CD4-positive, alpha-beta memory T cell (primary cell): Measurements from ENCODE around the gene ZNF24. TPM values are rescaled to one million over a fixed set of nuclear protein-coding genes. Genes with fewer than 3 reads are reported as not detected.

ENCODE experiments used
- CTCF ChIA-PET: fragments of 350-600 bp; sonication (Branson Sonifier 250); formaldehyde crosslinking; loops from one replicate; lab custom pipeline; 2021; ENCODE audit warnings: inconsistent platforms; ENCODE audit not compliant: partially characterized antibody; lab: Charles Lee
- POLR2A ChIA-PET: fragments of 350-600 bp; sonication (Branson Sonifier 250); formaldehyde crosslinking; loops from one replicate; lab custom pipeline; 2021; ENCODE audit not compliant: partially characterized antibody; lab: Charles Lee
- DNase-seq, 5 donors: peaks; one replicate each; pipeline versions ENCODE4 v3.0.0 to v3.0.0-alpha.2; 2020 to 2022; ENCODE audit warnings: mixed read lengths in 1 of 5
- H3K27ac ChIP-seq: one replicate; pipeline ENCODE4 v1.7.0; 2013; ENCODE audit warnings: low read depth, low read length
- H3K27me3 ChIP-seq: 2 replicates; pipeline ENCODE4 v1.7.0; 2013; ENCODE audit warnings: mild to moderate bottlenecking, low read length, moderate library complexity; ENCODE audit not compliant: insufficient read depth
- H3K36me3 ChIP-seq: 2 replicates; pipeline ENCODE4 v1.7.0; 2013; ENCODE audit warnings: mild to moderate bottlenecking, low read length, moderate library complexity; ENCODE audit not compliant: insufficient read depth
- H3K4me1 ChIP-seq: 2 replicates; pipeline ENCODE4 v1.7.0; 2013; ENCODE audit warnings: mild to moderate bottlenecking, low read length, moderate library complexity; ENCODE audit not compliant: insufficient read depth
- H3K4me3 ChIP-seq, 2 donors: one replicate each; pipeline ENCODE4 v1.7.0; 2013; ENCODE audit warnings: low read length in 2 of 2, mild to moderate bottlenecking in 1 of 2
- H3K9me3 ChIP-seq, 2 donors: one replicate each; pipeline ENCODE4 v1.7.0; 2013; ENCODE audit warnings: low read length in 2 of 2, control low read depth in 1 of 2; ENCODE audit not compliant: control insufficient read depth in 1 of 2
- H3K27ac Mint-ChIP-seq, 7 donors: one replicate each; pipeline ENCODE4 v1.8.0; 2020 to 2021; ENCODE audit warnings: mixed read lengths in 7 of 7, mild to moderate bottlenecking in 6 of 7, inconsistent platforms in 3 of 7, moderate library complexity in 3 of 7
- H3K27me3 Mint-ChIP-seq, 2 donors: one replicate each; pipeline ENCODE4 v1.8.0; 2020 to 2021; ENCODE audit warnings: mixed read lengths in 2 of 2
- H3K36me3 Mint-ChIP-seq, 2 donors: one replicate each; pipeline ENCODE4 v1.8.0; 2020 to 2021; ENCODE audit warnings: mixed read lengths in 2 of 2, inconsistent platforms in 1 of 2, mild to moderate bottlenecking in 1 of 2
- H3K4me1 Mint-ChIP-seq, 4 donors: one replicate each; pipeline ENCODE4 v1.8.0; 2020 to 2021; ENCODE audit warnings: mixed read lengths in 4 of 4, mild to moderate bottlenecking in 1 of 4
- H3K4me3 Mint-ChIP-seq, 8 donors: one replicate each; pipeline ENCODE4 v1.8.0; 2020 to 2021; ENCODE audit warnings: mixed read lengths in 8 of 8, mild to moderate bottlenecking in 7 of 8, moderate library complexity in 6 of 8, inconsistent platforms in 3 of 8
- H3K9me3 Mint-ChIP-seq, 8 donors: one replicate each; pipeline ENCODE4 v1.8.0; 2020 to 2021; ENCODE audit warnings: mixed read lengths in 8 of 8, mild to moderate bottlenecking in 5 of 8, inconsistent platforms in 3 of 8, moderate library complexity in 1 of 8
- intact Hi-C: fragments of 100-400 bp; cut with micrococcal nuclease; formaldehyde crosslinking; loops from one replicate; pipeline ENCODE4 v1.15.1; 2023
- polyA plus RNA-seq, 2 donors: library from polyadenylated mRNA; unstranded; fragments of 300-500 nt; fragmentation: Illumina TruSeq; gene quantifications; one replicate each; pipeline ENCODE4 v1.2.3, GENCODE V29; 2021
- total RNA-seq, 2 experiments: library from RNA; stranded (reverse); gene quantifications; one replicate each; pipeline ENCODE4 v1.2.3, GENCODE V29; 2021

The ZNF24 gene
- total and polyA plus RNA-seq, 4 experiments from 2014 or later, result 67.9 to 90.5 (median 82.6) TPM

DNA sequence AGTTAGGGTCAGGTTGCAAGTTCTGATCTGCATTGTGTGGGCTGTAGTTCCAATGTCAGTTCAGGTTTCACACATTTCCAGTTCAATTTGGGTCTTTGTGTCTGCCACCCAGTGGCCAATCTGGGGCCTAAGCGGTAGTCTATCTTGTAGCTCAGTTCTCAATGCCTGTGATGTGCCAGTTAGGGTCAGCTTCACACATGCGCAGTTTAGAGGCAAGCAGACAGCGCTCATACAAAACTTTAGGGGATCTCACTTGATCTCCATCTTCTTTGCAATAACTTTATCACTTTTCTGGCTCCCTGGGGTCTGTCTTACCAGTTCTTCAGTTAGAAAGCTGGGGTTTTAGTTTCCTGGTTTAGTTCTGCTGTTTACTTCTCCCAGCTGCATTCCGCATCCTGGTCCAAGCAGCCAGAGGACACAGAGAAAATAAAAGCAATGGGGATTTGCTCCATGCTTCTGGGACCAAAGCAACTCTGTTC, 11.0 kb upstream of the ZNF24 start:
- CTCF ChIA-PET, result interaction anchor here (0.7 to 3.4 kb wide), 17 partner anchors 9 to 349 kb away, joined by 3 to 88 read pairs (median 7); partner anchors contain the start of genes ZNF24 and ZNF397
- POLR2A ChIA-PET, result interaction anchor here (0.7 to 1.2 kb wide), 3 partner anchors 11 to 314 kb away, joined by 3 to 7 read pairs (median 4); partner anchors contain the start of genes MAPRE2 and ZNF24

DNA sequence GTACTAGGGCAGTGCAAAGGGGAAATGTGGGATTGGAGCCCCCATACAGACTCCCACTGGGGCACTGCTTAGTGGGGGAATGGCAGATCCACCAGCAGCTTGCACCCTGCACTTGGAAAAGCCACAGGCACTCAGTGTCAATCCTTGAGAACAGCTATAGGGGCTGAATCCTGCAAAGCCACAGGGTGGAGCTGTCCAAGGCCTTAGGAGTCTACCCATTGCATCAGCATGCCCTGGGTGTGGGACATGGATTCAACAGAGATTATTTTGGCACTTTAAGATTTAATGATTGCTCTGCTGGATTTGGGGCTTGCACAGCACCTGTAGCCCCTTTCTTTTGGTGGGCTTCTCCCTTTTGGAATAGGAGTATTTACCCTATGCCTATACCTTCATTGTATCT, 8.6 kb upstream of the ZNF24 start:
- H3K9me3 ChIP-seq, result no peaks in the 10 kb centered on the region
- H3K27ac ChIP-seq, result no peak overlapping the region
- CTCF ChIA-PET, result no interaction called here
- Mint-ChIP-seq H3K36me3 (peaks cover 0 to 8% of the 10 kb centered on the region in 2 donors), H3K9me3 (peaks cover 3 to 14% (median 10%) of the 10 kb centered on the region in 8 donors), H3K27ac (no peak overlapping the region), H3K4me1 (peaks cover 0 to 2% (median 0%) of the 10 kb centered on the region in 4 donors), H3K4me3 (no peak overlapping the region), H3K27me3 (no peaks in the 10 kb centered on the region)
- intact Hi-C loops, result no loop called here
- no peaks in the 10 kb centered on the region for H3K36me3 ChIP-seq
- H3K4me1 ChIP-seq, result no peaks in the 10 kb centered on the region
- no peak overlapping the region for H3K4me3 ChIP-seq
- no peaks in the 10 kb centered on the region for H3K27me3 ChIP-seq
- POLR2A ChIA-PET, result no interaction called here
- DNase-seq, result no peak

More for the DNA sequence above, 11.0 kb upstream of the ZNF24 start:
- intact Hi-C loops, result loop anchor here (1.0 kb wide), 5 partner anchors 11 to 349 kb away; partner anchors contain the start of gene ZNF24
- H3K36me3 Mint-ChIP-seq, result peaks cover 0 to 8% of the 10 kb centered on the region in 2 donors
- H3K9me3 Mint-ChIP-seq, result peaks cover 3 to 14% (median 10%) of the 10 kb centered on the region in 8 donors
- peaks cover 0 to 2% of the 10 kb centered on the region in 2 donors for H3K27me3 Mint-ChIP-seq
- H3K4me3 Mint-ChIP-seq, result no peak overlapping the region
- H3K4me1 Mint-ChIP-seq, result peaks cover 0 to 2% (median 0%) of the 10 kb centered on the region in 4 donors
- Histone ChIP-seq H3K36me3 (no peaks in the 10 kb centered on the region), H3K27ac (no peak overlapping the region), H3K4me3 (no peak overlapping the region), H3K4me1 (no peaks in the 10 kb centered on the region), H3K27me3 (no peaks in the 10 kb centered on the region), H3K9me3 (no peaks in the 10 kb centered on the region)
- peak overlapping the region in 1 of 7 donors; percentile 19 for H3K27ac Mint-ChIP-seq
- peak; percentile 54 to 63 (median 60) for DNase-seq

GRCh38 chr18:35352283-35352682, 8.1 kb upstream of the ZNF24 start:
- peaks cover 0 to 2% (median 0%) of the 10 kb centered on the region in 4 donors for H3K4me1 Mint-ChIP-seq
- Histone ChIP-seq H3K36me3 (no peaks in the 10 kb centered on the region), H3K4me3 (no peak overlapping the region), H3K27me3 (no peaks in the 10 kb centered on the region), H3K27ac (no peak overlapping the region), H3K4me1 (no peaks in the 10 kb centered on the region), H3K9me3 (no peaks in the 10 kb centered on the region)
- ChIA-PET POLR2A (no interaction called here), CTCF (no interaction called here)
- H3K27me3 Mint-ChIP-seq, result no peaks in the 10 kb centered on the region
- intact Hi-C loops, result no loop called here
- peaks cover 3 to 14% (median 10%) of the 10 kb centered on the region in 8 donors for H3K9me3 Mint-ChIP-seq
- H3K27ac Mint-ChIP-seq, result no peak overlapping the region
- no peak overlapping the region for H3K4me3 Mint-ChIP-seq
- peaks cover 0 to 8% of the 10 kb centered on the region in 2 donors for H3K36me3 Mint-ChIP-seq
- no peak for DNase-seq

DNA sequence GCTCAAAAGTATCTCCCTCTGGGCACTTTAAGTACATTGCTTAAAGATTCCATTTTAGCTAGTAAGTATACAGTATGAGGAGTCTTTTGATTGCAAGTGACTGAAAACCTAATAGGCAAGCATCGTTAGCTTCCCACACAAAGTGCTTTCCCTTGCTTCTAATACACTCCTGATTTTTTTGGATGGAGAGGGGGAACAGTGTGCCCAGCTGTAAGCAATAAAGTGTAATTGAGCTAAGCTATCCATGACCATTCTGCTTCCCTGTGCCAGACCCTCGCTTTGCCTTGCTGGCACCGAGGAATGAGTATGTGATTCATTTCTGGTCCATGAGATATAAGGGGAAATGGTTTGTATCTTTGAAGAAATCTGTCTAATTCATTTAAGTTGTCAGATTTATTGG, 3.8 kb upstream of the ZNF24 start:
- Mint-ChIP-seq H3K27me3 (no peaks in the 10 kb centered on the region), H3K27ac (no peak overlapping the region), H3K9me3 (peaks cover 3 to 14% (median 10%) of the 10 kb centered on the region in 8 donors), H3K4me1 (peaks cover 12 to 24% (median 20%) of the 10 kb centered on the region in 4 donors), H3K4me3 (no peak overlapping the region), H3K36me3 (peaks cover 8 to 14% of the 10 kb centered on the region in 2 donors)
- Histone ChIP-seq H3K4me1 (peaks cover 16% of the 10 kb centered on the region), H3K27ac (no peak overlapping the region), H3K36me3 (no peaks in the 10 kb centered on the region), H3K4me3 (no peak overlapping the region), H3K9me3 (no peaks in the 10 kb centered on the region), H3K27me3 (no peaks in the 10 kb centered on the region)
- ChIA-PET CTCF (interaction anchor here (0.6 to 1.8 kb wide), 4 partner anchors 38 to 118 kb away, joined by 3 to 5 read pairs (median 4); no protein-coding TSS in a partner anchor), POLR2A (interaction anchor here (0.6 kb wide), 2 partner anchors 11 to 307 kb away, joined by 3 read pairs; no protein-coding TSS in a partner anchor)
- intact Hi-C loops, result no loop called here
- DNase-seq, result no peak

- DNase-seq, result no peak
- H3K4me3 Mint-ChIP-seq, result peak overlapping the region in 2 of 8 donors; percentile 57 to 95
- no peaks in the 10 kb centered on the region for H3K27me3 ChIP-seq
- CTCF ChIA-PET, result interaction anchor here (1.2 to 2.4 kb wide), 4 partner anchors 10 to 114 kb away, joined by 3 to 11 read pairs (median 10); no protein-coding TSS in a partner anchor
- peaks cover 22 to 40% (median 29%) of the 10 kb centered on the region in 4 donors for H3K4me1 Mint-ChIP-seq
- POLR2A ChIA-PET, result interaction anchor here (2.3 to 2.6 kb wide), 2 partner anchors 57 to 79 kb away, joined by 25 to 29 read pairs; partner anchors contain the start of gene ZSCAN30
- H3K27ac Mint-ChIP-seq, result peak overlapping the region in 6 of 7 donors; percentile 36 to 98 (median 80)
- intact Hi-C loops, result loop anchor here (2.0 kb wide), 2 partner anchors 369 to 485 kb away; no protein-coding TSS in a partner anchor
- H3K27ac ChIP-seq, result no peak overlapping the region
- H3K9me3 ChIP-seq, result no peaks in the 10 kb centered on the region
- H3K4me1 ChIP-seq, result peaks cover 36% of the 10 kb centered on the region
- no peak overlapping the region for H3K4me3 ChIP-seq
- no peaks in the 10 kb centered on the region for H3K36me3 ChIP-seq
- no peaks in the 10 kb centered on the region for H3K9me3 Mint-ChIP-seq
- peaks cover 0 to 17% of the 10 kb centered on the region in 2 donors for H3K36me3 Mint-ChIP-seq
- H3K27me3 Mint-ChIP-seq, result no peaks in the 10 kb centered on the region
Observed at GRCh38 chr18:35345950-35346349, 1.7 kb upstream of the ZNF24 start.

- Histone ChIP-seq H3K4me3 (no peak overlapping the region), H3K36me3 (peaks cover under 1% of the 10 kb centered on the region), H3K9me3 (no peaks in the 10 kb centered on the region), H3K27ac (peak overlapping the region; percentile 99), H3K4me1 (peaks cover 39% of the 10 kb centered on the region), H3K27me3 (no peaks in the 10 kb centered on the region)
- ChIA-PET CTCF (interaction anchor here (1.0 to 2.4 kb wide), 9 partner anchors 8 to 318 kb away, joined by 3 to 11 read pairs (median 6); partner anchors contain the start of gene ZNF397), POLR2A (interaction anchor here (0.8 to 2.6 kb wide), 4 partner anchors 56 to 152 kb away, joined by 3 to 29 read pairs (median 18); partner anchors contain the start of genes INO80C and ZSCAN30)
- Mint-ChIP-seq H3K36me3 (peaks cover 1 to 21% of the 10 kb centered on the region in 2 donors), H3K4me3 (peak overlapping the region in 7 of 8 donors; percentile 26 to 99 (median 98)), H3K27me3 (no peaks in the 10 kb centered on the region), H3K27ac (peak overlapping the region; percentile 96 to 99 (median 98)), H3K9me3 (no peaks in the 10 kb centered on the region), H3K4me1 (peaks cover 25 to 44% (median 32%) of the 10 kb centered on the region in 4 donors)
- intact Hi-C loops, result loop anchor here (2.0 kb wide), 2 partner anchors 369 to 485 kb away; no protein-coding TSS in a partner anchor
- no peak for DNase-seq
Observed at GRCh38 chr18:35345460-35345921, 1.3 kb upstream of the ZNF24 start.
